GM19467 (cell line): ENCODE data around the gene SLC1A1.
"Not testable (repeated sequence)": the region's sequence is repeated elsewhere in the genome, so short reads cannot be mapped to it uniquely, and the experiment has no call there.

Experiments
- ATAC-seq: cut with Tn5 transposase; IDR thresholded peaks from one replicate; pipeline ENCODE4 v1.9.1; 2021; ENCODE audit warnings: mild to moderate bottlenecking, moderate library complexity; ENCODE audit not compliant: unreplicated experiment

The SLC1A1 gene

DNA sequence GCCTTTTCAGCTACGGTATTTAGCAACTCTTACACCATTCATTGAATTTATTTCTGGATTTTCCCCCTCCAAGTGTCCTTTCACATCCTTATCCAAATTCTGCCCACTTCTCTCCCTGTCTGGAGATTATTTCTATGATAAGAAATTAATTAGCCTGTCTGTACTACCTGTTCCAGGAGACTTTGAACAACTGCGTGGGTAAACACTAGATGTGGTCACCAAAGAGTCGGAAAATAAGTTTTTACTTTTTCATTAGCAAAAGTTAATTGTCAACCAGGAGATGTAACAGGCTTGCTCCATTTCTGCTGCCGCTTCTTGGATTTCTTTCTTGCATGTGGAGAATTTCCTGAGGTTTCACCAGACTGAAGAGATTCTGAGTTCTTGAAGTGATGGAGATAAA is 14.0 kb downstream of the SLC1A1 start:
- ATAC-seq = no peak

DNA sequence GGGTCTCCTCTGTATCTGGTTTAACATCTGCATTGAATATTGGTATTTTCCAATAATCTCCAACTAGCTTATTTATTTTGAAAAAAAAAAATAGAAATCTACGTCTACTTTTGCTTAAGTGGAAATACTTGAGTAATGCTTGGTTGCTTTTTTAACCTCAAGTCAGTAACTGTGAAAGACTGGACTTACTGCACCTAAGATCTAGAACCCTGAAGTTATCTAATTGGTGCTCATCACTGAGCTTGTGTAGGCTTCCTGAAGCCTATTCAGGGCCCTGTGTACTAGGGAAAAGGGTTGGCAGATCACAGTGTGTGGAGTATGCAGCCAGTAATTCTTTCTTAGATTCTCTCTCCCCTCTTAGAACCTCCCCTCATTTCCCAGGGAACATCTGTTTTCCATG is 16.2 kb downstream of the SLC1A1 start:
- no peak for ATAC-seq

DNA sequence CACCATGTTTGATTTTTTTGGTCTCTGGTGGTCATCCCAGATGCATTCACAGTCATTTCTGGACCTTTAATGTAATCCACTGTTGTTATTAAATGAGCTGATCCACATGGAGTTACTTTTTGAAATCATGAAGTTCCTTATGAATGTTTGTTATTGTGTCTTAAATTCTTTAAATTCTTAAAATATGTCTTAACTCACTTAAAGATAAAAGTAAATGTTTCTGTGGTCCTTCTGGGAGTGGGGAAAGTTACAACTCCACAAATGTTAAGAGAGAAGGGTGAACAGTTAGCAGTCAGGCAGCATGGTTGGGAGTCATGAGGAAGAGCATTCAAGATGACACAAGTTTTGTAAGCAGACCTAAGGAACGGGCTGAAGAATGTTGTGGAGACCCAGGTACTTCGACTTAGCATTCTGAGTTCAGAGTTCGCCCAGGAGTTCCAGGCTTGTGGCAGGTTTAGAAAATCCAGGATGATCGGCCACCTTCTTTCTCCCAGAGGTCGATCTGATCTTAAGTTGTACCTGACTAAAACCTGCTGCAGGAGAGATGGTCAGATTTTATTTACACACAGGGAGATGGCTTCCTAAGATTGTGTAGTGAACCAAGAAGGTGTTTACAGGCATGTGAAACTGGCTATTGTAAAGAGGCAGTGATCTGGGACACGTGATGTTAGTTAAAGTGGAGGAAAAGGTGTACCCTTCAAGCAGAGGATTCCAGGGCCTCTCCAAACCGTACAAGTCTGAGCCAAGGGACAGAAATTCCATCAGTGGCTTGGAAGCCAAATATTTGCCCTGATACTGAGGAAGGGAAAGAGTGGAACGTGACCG is 17.2 kb downstream of the SLC1A1 start:
- no peak for ATAC-seq

DNA sequence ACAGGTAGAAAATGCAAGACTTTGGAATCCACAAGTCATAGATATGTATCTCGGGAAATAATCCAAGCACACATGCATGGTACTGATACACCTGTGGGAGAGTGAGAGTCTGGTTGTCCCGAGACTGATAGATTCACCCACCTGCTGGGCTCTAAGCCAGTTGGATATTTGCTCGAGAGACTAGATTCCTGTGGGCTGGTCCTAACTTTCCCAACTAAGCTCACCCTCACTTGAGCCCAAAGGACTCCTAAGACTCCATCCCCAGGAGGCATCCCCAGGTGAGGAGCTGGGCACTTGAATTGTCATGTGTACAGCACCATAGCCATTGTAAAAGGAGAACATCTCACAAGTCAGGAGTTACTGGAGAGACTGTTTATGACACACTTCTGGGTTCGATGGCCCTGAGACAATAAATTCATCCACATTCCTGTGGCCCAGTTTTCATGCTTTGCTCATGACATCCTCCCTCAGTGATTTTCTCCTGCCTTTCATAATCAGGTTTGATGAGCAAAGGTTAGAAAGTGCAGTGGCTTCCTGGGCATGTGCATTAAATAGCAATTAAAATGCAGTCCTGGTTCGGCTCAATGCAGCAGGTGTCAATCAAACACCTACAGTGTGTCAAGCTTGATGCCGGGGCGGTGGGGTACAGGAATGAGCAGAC is 18.1 kb downstream of the SLC1A1 start:
- ATAC-seq = no peak

DNA sequence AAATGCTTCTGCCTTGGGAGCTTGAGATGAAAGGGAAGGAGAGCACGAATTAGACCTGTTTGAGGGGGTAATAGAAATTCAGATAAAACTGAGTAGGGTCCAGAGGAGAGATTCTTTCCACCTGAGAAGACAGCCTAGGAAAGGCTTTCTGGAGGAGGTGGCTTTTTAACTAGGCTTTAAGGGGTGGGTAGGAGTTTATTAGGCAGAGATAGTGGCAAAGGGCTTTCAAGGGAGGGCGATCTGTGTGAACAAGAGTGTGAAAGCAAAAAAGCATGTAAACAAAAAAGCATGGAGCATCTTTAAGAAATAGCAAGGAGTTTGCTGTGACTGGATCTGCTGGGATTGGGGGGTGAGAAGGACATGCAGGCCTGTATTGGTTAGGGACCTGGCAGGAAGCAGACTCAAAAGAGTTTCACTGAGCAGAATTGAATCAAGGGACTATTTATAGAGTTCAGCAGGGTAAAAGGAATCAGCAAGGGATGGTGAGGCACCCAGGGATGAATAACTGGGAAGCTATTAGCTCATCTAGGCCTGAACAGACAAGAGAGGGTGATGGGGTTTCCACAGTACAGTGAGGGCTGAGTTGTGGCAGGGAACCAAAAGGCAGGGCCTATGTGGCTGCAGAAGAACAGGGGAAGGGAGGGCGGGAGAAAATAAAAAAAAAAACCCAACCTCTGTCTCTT is 18.8 kb downstream of the SLC1A1 start:
- no peak for ATAC-seq

DNA sequence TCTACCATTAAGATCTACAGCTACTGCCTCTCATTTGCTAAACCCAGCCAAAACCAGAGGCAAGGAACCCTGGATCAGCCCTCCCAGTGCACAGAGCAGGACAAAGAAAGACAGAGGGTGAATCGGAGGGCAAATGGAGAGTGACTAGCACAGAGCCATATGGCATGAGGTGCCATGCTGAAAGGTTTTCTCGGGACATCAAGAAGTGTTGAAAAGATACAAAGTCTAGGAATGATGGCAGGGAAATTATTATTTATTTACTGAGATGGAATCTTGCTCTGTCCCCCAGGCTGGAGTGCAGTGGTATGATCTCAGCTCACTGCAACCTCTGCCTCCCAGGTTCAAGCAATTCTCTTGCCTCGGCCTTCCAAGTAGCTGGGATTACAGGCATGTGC is 19.3 kb downstream of the SLC1A1 start:
- no peak for ATAC-seq

DNA sequence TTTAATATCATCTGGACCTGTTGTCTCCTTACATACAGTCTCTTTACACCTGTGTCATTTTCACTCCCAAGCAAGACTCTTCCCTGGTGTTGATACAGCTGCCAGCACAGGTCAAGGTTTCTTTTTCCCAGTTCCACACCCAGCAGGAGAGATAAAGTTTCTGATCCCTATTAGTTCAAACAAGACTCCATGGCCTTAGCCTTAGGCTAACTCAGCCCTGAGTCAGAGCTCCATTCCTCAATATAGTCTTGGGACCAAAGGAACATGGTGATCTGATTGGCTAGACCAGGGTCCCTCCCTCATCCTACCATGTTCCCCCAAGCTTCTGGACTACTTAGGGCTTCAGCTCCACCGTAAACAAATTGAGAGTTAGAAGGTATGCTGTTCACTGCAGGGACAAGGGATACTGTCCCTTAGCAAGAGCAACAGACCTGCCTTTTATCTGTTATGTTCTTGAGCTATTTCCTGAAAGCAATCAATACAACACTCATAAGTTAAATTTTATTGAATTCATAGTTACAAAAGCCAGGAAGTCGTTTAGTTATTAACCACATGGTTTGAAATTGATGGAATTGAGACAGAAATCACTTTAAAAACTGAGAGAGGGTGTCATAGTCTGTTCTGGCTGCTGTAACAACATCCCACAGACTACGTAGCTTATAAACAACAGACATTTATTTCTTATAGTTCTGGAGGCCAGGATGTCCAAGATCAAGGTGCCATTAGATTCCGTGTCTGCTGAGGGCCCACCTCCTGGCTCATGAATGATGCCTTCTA is 20.5 kb downstream of the SLC1A1 start:
- ATAC-seq = no peak

DNA sequence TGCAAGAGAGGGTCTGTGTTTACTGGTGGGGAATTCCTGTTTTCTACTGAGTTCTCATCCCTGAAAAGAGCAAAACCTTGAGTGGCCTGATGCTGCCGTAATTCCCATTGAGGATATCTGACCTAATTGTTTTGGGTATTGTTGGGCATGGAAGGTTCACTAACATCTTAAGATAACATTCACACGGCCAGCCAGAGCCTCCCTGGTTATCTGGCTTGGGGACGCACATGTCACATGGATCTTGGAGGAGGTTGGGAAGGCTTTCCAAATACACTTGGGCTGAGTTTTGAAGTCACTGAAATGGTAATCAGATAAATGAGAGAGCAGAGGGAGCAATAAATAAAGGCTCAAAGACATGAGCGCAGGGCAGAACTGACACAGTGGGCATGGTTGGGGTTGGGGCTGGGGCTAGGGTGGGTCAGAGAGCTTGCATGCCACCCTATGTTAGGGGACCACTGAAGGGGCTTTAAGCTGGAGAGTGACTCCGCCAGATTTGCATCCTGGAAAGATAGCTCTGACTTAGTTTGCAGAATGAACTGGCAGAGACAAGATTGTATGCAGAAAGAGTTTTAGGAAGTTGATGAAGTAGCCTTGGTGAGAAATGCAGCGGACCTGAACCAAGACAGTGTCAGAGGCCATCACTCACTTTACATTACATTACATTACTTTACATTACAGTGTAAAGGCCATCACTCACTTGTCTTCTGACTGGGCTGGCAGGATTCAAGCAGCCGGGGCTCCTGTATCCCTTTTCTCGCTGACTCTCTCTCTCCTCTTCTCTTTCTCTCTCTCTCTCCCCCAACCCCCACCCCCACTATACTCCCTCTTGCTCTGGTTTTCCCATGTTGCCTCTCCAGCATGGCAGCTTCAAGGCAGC is 24.2 kb downstream of the SLC1A1 start:
- ATAC-seq = no peak

DNA sequence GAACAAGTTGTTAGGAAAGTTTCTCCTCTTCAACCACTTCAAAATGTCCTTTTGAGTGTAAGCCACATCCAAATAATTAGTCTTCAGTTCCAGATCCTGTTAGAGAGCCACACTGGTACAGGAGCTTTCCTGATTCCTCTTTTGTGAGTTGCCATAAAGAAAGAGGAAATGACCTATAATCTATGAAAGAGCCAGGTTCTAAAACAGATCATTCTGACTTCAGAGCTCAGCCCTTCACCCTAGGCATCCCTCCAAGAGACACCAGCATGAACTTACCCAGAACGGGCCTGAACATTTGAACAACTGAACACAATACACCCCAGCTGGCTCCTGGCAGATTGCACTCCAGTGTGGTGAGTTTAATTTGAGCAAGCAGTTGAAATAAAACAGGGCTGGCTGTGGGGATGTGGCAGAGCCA is 25.7 kb downstream of the SLC1A1 start:
- peak; percentile 33 for ATAC-seq

DNA sequence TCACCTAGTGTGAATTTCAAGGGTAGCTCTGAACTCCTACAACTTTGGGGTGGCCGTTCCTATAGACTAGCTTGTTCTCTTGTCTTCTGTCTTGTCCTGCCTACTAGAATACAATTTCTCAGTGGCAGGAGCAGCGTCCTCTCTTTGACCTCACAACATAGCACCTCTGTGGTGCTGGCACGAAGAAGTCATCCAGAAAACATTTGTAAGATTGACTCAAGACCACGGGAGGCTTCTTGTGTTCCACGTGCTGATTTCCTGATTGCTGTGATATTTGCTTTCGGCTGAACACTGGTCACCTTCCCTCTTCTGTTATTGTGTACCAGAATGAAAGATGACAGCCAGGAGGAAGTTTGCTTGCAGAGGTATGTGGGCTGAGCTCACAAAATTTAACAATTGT is 27.0 kb downstream of the SLC1A1 start:
- ATAC-seq = no peak

DNA sequence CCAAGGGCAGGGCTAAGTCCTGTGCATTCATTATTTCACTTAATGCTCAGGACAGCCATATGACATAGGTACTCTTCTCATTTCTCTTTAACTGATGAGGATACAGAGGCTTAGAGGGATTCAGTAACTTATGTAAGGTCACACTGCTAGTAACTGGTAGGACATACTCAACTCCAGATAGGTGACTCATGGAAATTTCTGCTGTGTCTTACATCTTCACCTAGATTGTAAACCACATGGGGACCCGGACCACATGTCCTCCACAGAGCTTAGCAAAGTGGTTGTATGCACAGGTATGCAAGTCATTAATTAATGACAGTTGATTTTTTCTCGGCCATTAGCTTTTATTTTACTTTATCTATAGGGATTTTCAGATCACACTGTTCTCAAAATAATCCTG is 29.3 kb downstream of the SLC1A1 start:
- ATAC-seq = no peak

DNA sequence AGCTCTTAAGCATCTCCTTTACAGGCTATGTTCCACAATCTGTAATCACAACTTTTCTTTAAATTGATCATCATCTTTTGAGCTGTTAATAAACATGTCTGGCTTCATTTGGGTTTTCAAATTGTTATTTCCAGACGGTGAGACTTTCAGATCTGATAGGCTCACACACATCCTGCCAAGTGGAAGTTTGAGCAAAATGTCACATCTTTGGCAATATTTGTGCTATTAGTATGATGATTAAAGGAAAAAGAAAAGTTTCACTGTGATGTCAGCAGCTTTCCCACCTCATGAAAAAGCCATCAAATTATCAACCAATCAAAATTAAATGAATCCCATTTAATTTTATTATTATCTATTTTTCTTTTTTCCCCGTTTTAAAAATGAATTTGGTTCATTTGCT is 29.8 kb downstream of the SLC1A1 start:
- ATAC-seq = no peak

DNA sequence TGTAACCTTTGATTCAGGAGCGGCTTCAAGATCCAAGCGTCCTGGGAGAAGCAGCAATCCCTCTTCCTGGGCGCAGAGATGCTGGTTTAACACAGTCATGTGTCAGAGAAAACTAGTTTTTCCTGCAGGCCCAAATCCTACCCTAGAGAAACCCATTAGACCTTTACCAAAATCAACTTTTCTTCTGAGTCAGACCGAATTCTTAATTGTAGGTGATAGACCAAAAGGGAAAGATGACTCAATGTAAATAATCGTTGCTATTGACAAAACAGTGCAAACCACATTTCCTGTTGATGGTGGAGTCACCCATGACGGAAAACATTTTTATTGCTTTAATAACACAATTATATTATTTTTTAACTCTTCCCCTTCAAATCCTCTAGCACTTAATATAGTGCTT is 40.1 kb downstream of the SLC1A1 start:
- no peak for ATAC-seq

DNA sequence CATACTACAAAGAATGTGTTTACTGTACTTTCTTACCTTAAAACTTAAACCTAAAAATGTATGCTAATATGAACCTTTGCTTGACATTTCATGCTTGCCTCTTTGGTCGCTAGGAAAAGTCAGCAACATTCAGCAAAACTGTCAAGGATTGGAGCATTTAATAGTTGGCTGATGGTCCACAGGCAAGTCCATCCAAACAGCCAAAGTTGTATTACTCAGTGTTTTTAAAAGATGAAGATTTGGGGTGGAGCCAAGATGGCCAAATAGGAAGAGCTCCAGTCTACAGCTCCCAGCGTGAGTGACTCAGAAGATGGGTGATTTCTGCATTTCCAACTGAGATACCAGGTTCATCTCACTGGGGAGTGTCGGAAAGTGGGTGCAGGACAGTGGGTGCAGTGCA is 40.6 kb downstream of the SLC1A1 start:
- not testable (repeated sequence) for ATAC-seq

DNA sequence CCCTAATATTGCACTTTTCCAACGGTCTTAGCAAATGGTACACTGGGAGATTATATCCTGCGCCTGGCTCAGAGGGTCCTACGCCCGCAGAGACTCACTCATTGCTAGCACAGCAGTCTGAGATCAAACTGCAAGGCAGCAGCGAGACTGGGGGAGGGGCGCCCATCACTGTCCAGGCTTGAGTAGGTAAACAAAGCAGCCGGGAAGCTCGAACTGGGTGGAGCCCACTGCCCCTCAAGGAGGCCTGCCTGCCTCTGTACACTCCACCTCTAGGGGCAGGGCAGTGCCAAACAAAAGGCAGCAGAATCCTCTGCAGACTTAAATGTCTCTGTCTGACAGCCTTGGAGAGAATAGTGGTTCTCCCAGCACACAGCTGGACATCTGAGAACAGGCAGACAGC is 41.1 kb downstream of the SLC1A1 start:
- ATAC-seq = not testable (repeated sequence)

DNA sequence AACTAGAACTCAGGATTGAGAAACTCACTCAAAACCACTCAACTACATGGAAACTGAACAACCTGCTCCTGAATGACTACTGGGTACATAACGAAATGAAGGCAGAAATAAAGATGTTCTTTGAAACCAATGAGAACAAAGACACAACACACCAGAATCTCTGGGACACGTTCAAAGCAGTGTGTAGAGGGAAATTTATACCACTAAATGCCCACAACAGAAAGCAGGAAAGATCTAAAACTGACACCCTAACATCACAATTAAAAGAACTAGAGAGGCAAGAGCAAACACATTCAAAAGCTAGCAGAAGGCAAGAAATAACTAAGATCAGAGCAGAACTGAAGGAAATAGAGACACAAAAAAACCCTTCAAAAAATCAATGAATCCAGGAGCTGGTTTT is 43.6 kb downstream of the SLC1A1 start:
- not testable (repeated sequence) for ATAC-seq

DNA sequence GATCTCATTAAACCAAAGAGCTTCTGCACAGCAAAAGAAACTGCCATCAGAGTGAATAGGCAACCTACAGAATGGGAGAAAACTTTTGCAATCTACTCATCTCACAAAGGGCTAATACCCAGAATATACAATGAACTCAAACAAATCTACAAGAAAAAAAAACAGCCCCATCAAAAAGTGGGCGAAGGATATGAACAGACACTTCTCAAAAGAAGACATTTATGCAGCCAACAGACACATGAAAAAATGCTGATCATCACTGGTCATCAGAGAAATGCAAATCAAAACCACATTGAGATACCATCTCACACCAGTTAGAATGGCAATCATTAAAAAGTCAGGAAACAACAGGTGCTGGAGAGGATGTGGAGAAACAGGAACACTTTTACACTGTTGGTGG is 45.9 kb downstream of the SLC1A1 start:
- ATAC-seq = not testable (repeated sequence)

DNA sequence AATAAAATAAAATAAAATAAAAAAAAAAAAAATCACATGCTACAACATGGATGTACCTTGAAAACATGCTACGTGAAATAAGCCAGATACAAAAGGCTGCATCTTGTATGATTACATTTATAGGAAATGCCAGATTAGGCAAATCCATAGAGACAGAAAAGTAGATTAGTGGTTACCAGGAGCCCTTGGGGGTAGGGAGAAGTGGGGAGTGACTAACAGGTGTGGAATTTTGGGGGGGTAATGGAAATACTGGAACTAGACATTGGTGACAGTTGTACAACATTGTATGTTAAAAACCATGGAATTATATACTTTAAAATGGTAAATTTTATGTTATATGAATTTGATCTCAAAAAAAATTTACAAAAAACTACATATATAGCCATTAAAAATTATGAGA is 47.3 kb downstream of the SLC1A1 start:
- ATAC-seq = no peak

DNA sequence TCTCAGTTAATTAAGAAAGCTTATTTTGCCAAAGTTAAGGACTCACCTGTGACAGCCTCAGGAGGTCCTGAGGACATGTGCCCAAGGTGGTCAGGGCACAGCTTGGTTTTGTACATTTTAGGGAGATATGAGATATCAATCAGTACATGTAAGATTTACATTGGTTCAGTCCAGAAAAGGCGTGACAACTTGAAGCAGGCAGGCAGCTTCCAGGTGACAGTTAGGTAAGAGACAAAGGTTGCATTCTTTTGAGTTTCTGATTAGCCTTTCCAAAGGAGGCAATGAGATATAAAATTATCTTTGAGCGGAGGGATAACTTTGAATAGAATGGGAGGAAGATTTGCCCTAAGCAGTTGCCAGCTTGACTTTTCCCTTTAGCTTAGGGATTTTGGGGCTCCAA is 47.8 kb downstream of the SLC1A1 start:
- ATAC-seq = no peak

DNA sequence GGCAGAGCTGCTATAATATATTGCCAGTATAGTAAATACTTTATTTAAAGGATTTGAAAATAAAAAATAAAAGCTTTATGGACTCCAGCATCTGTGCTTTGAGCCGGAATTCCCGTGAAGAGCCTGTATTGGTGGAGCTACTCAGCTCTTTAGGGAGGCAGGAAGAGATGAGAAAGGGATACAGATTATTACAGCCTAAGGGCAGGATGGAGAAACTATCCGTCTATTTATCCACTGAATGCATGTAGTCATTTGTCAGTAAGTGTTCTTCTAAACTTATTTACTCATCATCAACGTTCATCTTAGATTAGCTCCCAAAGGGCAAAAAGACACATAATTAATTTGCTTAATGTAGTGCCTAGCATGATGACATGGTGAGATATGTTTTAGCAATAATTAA is 48.4 kb downstream of the SLC1A1 start:
- no peak for ATAC-seq
